MM.1S (cell line): ENCODE measurements around the gene PPM1M.

Experiments
- CTCF ChIP-seq: fragments of 300-600 bp; sonication (generic); IDR thresholded peaks from 2 replicates; pipeline ENCODE4 v1.5.1; 2016; ENCODE audit warnings: antibody characterized with exemption, low read length, mixed read lengths
- EZH2 ChIP-seq: fragments of 300-600 bp; sonication (generic); optimal IDR thresholded peaks from 2 replicates; pipeline ENCODE3; 2017; ENCODE audit warnings: low read depth, mild to moderate bottlenecking, antibody characterized with exemption, low read length, mixed read lengths
- EZH2phosphoT487 ChIP-seq: fragments of 300-600 bp; sonication (generic); IDR thresholded peaks from 2 replicates; pipeline ENCODE4 v1.6.1; 2018; ENCODE audit warnings: antibody characterized with exemption, low read length

- TF ChIP-seq CTCF (no peak), EZH2phosphoT487 (no peak), EZH2 (no peak)
These were observed 34.5 kb downstream of the PPM1M start for GRCh38 chr3:52280050-52280461.
